Lower lobe of right lung (tissue), 2 donors: ENCODE results near the gene ZNF124. TPM values are rescaled to one million over a fixed set of nuclear protein-coding genes. Genes with fewer than 3 reads are reported as not detected.

Experiments used
- ATAC-seq, 2 donors: fragments of 200-7000 bp; cut with Tn5 transposase; one replicate each; pipeline ENCODE4 v1.9.1; 2020 to 2022; ENCODE audit warnings: mild to moderate bottlenecking in 2 of 2, moderate library complexity in 2 of 2
- DNase-seq: peaks from one replicate; pipeline ENCODE4 v3.0.0-alpha.2; 2020
- H3K27ac ChIP-seq: fragments of 200-600 bp; one replicate; pipeline ENCODE4 v1.8.0; 2022
- H3K27me3 ChIP-seq: fragments of 200-600 bp; one replicate; pipeline ENCODE4 v1.8.0; 2022; ENCODE audit warnings: low read depth
- H3K36me3 ChIP-seq: fragments of 200-600 bp; one replicate; pipeline ENCODE4 v1.8.0; 2022; ENCODE audit warnings: mild to moderate bottlenecking
- H3K4me1 ChIP-seq: fragments of 200-600 bp; one replicate; pipeline ENCODE4 v1.8.0; 2022
- H3K4me3 ChIP-seq: fragments of 200-600 bp; one replicate; pipeline ENCODE4 v1.8.0; 2022; ENCODE audit warnings: mild to moderate bottlenecking
- H3K9me3 ChIP-seq: fragments of 200-600 bp; one replicate; pipeline ENCODE4 v1.8.0; 2022
- CTCF ChIP-seq: fragments of 200-600 bp; IDR thresholded peaks from one replicate; pipeline ENCODE4 v1.8.0; 2022; ENCODE audit warnings: antibody characterized with exemption, mild to moderate bottlenecking
- intact Hi-C: fragments of 100-400 bp; cut with DNase I; formaldehyde crosslinking; loops from one replicate; pipeline ENCODE4 v1.11.0; 2022
- total RNA-seq: library from RNA; stranded (reverse); fragmentation: NEBNext Ultra II Directional; extraction: Animal tissue kit (Norgen Biotek cat#: 25700); gene quantifications from one replicate; pipeline ENCODE4 v1.2.1, GENCODE V29; 2021
- donor health status: DM: no; HTN: yes; CAD: no; lungs with severe emphysema.

The ZNF124 gene
- total RNA-seq, 1 donor from 2014 or later: 29.1 TPM

DNA sequence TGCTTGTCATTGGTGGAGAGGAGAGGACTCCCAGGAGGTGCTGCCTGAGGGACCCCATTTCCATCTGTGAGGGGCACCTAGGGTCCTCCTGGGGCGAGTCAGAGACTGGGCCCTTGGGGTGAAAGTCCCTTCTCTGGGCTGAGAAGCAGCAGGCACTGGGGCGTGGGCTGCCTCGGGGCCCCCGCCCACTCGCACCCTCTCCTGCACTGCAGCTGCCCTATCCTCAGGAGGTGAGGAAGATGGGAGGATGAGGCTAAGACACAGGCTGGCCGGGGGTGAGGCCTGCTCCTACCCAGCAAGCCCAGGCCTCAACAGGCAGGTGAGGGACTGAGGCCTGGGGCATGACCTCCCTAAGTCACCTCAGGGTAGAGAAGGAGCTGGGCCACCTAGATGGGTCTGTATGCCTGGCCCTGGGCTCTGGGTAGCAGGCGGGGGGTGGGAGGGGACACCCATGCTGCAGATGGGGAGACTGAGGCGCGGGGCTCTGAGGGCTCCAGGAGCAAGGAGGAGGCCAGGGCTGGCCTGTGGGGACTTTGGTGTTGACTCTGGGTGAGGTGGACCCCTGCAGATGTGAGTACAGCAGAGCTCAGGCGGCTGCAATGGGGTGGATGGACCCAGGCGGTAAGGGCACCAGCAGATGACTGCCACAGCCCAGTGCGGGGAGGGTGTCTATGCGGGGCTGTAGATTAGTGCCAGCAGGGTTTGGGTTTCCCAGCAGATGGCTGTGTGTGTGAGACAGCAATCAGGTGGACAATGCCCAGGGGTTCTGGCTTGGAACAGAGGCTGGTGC, 57.3 kb downstream of the ZNF124 start:
- DNase-seq (no peak), ATAC-seq (no peak)
- no peaks in the 10 kb centered on the region for H3K27me3 ChIP-seq
- H3K9me3 ChIP-seq: no peaks in the 10 kb centered on the region
- peaks cover 15% of the 10 kb centered on the region for H3K4me1 ChIP-seq
- intact Hi-C loops: no loop called here
- H3K27ac ChIP-seq: no peak overlapping the region
- H3K36me3 ChIP-seq: no peaks in the 10 kb centered on the region
- no peak overlapping the region for H3K4me3 ChIP-seq
- TF ChIP-seq CTCF: no peak

GRCh38 chr1:247113733-247114271, 58.0 kb downstream of the ZNF124 start:
- Histone ChIP-seq H3K4me1 (peaks cover 15% of the 10 kb centered on the region), H3K27ac (no peak overlapping the region)
- intact Hi-C loops: no loop called here

GRCh38 chr1:247113094-247113497, 58.7 kb downstream of the ZNF124 start:
- peak in 1 of 2 donors; percentile 11 for ATAC-seq
- Histone ChIP-seq H3K9me3 (no peaks in the 10 kb centered on the region), H3K27me3 (no peaks in the 10 kb centered on the region), H3K4me1 (peaks cover 15% of the 10 kb centered on the region), H3K4me3 (no peak overlapping the region), H3K36me3 (no peaks in the 10 kb centered on the region), H3K27ac (no peak overlapping the region)
- intact Hi-C loops: no loop called here
- no peak for DNase-seq
- no peak for TF ChIP-seq CTCF

More at GRCh38 chr1:247113733-247114271, 58.0 kb downstream of the ZNF124 start:
- no peaks in the 10 kb centered on the region for H3K36me3 ChIP-seq
- H3K4me3 ChIP-seq: no peak overlapping the region
- H3K9me3 ChIP-seq: no peaks in the 10 kb centered on the region
- no peaks in the 10 kb centered on the region for H3K27me3 ChIP-seq
- DNase-seq (no peak), ATAC-seq (no peak)
- no peak for TF ChIP-seq CTCF

GRCh38 chr1:247112479-247112781, 59.4 kb downstream of the ZNF124 start:
- DNase-seq (no peak), ATAC-seq (no peak)
- Histone ChIP-seq H3K9me3 (no peaks in the 10 kb centered on the region), H3K4me3 (peak overlapping the region; percentile 61), H3K27ac (peak overlapping the region; percentile 85), H3K36me3 (no peaks in the 10 kb centered on the region), H3K4me1 (peaks cover 15% of the 10 kb centered on the region), H3K27me3 (no peaks in the 10 kb centered on the region)
- intact Hi-C loops: no loop called here
- TF ChIP-seq CTCF: no peak

DNA sequence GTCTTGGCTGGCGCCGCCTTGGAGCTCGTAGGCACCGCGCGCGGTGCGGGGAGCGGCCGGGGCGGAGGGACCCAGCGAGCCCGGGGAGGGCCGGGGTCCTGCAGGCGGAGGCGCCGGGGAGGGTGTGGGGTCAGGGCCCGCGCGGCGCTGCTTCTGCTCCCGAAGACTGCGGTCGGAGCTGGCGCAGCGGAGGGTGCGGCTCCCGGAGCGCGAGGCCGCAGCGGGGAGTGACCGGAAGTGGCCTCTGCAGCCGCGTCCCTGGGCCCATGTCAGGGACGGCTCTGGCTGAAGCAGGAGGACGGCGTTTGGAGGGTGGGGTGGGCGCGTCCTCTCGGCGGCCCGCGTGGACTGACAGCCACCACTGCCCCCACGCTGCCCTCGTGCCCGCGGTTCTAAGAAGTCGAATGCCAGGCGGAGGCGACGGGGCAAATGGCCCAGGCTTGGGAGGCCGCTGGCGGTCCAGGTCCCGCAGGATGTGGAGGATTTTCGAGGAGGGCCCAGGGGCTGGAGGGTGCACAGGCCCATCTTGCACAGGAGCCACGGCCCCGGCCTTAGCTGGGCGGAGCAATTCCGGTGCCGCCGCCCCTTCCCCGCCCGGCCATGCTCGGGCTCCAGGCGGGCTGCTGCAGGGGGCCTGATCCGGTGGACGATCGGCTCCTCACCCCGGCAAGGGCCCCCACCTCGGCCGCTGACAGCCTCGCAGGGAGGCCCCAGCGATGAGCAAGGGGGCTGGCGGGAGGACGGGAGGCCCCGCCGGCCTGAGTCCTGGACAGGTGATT, 59.9 kb downstream of the ZNF124 start:
- Histone ChIP-seq H3K4me3 (peak overlapping the region; percentile 61), H3K36me3 (no peaks in the 10 kb centered on the region), H3K27ac (peak overlapping the region; percentile 85), H3K27me3 (no peaks in the 10 kb centered on the region), H3K9me3 (no peaks in the 10 kb centered on the region), H3K4me1 (peaks cover 15% of the 10 kb centered on the region)
- TF ChIP-seq CTCF: no peak
- peak; percentile 85 for DNase-seq
- ATAC-seq: peak; percentile 95
- intact Hi-C loops: no loop called here
